HepG2 (cell line): ENCODE results near the gene C16orf89. TPM values are rescaled to one million over a fixed set of nuclear protein-coding genes. Genes with fewer than 3 reads are reported as not detected.

Experiments
- ARID2 ChIP-seq: sonication (generic); formaldehyde crosslinking; IDR thresholded peaks from 2 replicates; pipeline ENCODE4 v1.8.1; 2022; ENCODE audit warnings: mild to moderate bottlenecking, missing genetic modification reagents, borderline replicate concordance
- ATF7-NPFF ChIP-seq: sonication (generic); formaldehyde crosslinking; IDR thresholded peaks from 2 replicates; pipeline ENCODE4 v1.8.1; 2023; ENCODE audit warnings: mild to moderate bottlenecking, low read depth, missing genetic modification reagents, moderate library complexity
- EED ChIP-seq: sonication (generic); formaldehyde crosslinking; IDR thresholded peaks from 2 replicates; pipeline ENCODE4 v1.5.0; 2020; ENCODE audit warnings: mild to moderate bottlenecking, missing genetic modification reagents
- KLF6 ChIP-seq: IDR thresholded peaks from 2 replicates; pipeline ENCODE4 v1.8.0; 2016; ENCODE audit warnings: missing biosample characterization, missing genetic modification reagents
- ZBTB38 ChIP-seq: sonication (generic); formaldehyde crosslinking; IDR thresholded peaks from 2 replicates; pipeline ENCODE4 v1.5.1; 2020; ENCODE audit warnings: mild to moderate bottlenecking, missing genetic modification reagents
- ZFAT ChIP-seq: sonication (generic); formaldehyde crosslinking; conservative IDR thresholded peaks from 2 replicates; pipeline ENCODE4 v1.8.1; 2023; ENCODE audit warnings: missing genetic modification reagents, inconsistent platforms
- ZNF282 ChIP-seq: fragments of 450-650 bp; IDR thresholded peaks from 2 replicates; pipeline ENCODE4 v1.6.1; 2018; ENCODE audit not compliant: partially characterized antibody
- ZNF318 ChIP-seq: sonication (generic); formaldehyde crosslinking; IDR thresholded peaks from 2 replicates; pipeline ENCODE4 v1.4.0; 2020; ENCODE audit warnings: mild to moderate bottlenecking, missing genetic modification reagents
- ZNF33B ChIP-seq: sonication (generic); formaldehyde crosslinking; IDR thresholded peaks from 2 replicates; pipeline ENCODE4 v1.5.1; 2020; ENCODE audit warnings: mild to moderate bottlenecking, missing genetic modification reagents
- ZNF446 ChIP-seq: sonication (generic); formaldehyde crosslinking; IDR thresholded peaks from 2 replicates; pipeline ENCODE4 v1.5.0; 2020; ENCODE audit warnings: mild to moderate bottlenecking, missing genetic modification reagents
- ZNF558 ChIP-seq: sonication (generic); formaldehyde crosslinking; IDR thresholded peaks from 2 replicates; pipeline ENCODE4 v1.9.0; 2022; ENCODE audit warnings: mild to moderate bottlenecking, missing genetic modification reagents, borderline replicate concordance
- ZNF569 ChIP-seq: sonication (generic); formaldehyde crosslinking; IDR thresholded peaks from 2 replicates; pipeline ENCODE4 v1.5.0; 2020; ENCODE audit warnings: mild to moderate bottlenecking, missing genetic modification reagents, moderate library complexity, borderline replicate concordance
- ZNF672 ChIP-seq: sonication (generic); formaldehyde crosslinking; IDR thresholded peaks from 2 replicates; pipeline ENCODE4 v1.8.1; 2022; ENCODE audit warnings: missing genetic modification reagents
- ZNF691 ChIP-seq: sonication (generic); formaldehyde crosslinking; IDR thresholded peaks from 2 replicates; pipeline ENCODE4 v1.4.0; 2020; ENCODE audit warnings: missing genetic modification reagents, low read depth, mild to moderate bottlenecking, borderline replicate concordance
- ZNF713 ChIP-seq: sonication (generic); formaldehyde crosslinking; IDR thresholded peaks from 2 replicates; pipeline ENCODE4 v1.4.0; 2020; ENCODE audit warnings: mild to moderate bottlenecking, missing genetic modification reagents
- ZNF775 ChIP-seq: sonication (generic); formaldehyde crosslinking; IDR thresholded peaks from 2 replicates; pipeline ENCODE4 v1.4.0; 2020; ENCODE audit warnings: missing genetic modification reagents, mild to moderate bottlenecking, moderate library complexity, borderline replicate concordance
- ZNF788 ChIP-seq: sonication (generic); formaldehyde crosslinking; IDR thresholded peaks from 2 replicates; pipeline ENCODE4 v1.5.0; 2020; ENCODE audit warnings: mild to moderate bottlenecking, missing genetic modification reagents, borderline replicate concordance
- ZNF879 ChIP-seq: sonication (generic); formaldehyde crosslinking; IDR thresholded peaks from 2 replicates; pipeline ENCODE4 v1.8.1; 2023; ENCODE audit warnings: missing genetic modification reagents
- polyA plus RNA-seq, 8 experiments: library from polyadenylated mRNA; depleted of rRNA in 3 of 8; stranded (reverse) in 7 of 8; unstranded in 1 of 8; fragments of >200 nt; fragmentation: Illumina TruSeq in 4 of 8; extraction: Trizol in 4 of 8; gene quantifications; 2 replicates each; pipeline versions ENCODE4 v1.2.1 to v1.2.3, GENCODE V29; 2011 to 2016; ENCODE audit warnings: low read depth in 4 of 8, missing spikeins in 1 of 8, mixed read lengths in 1 of 8; ENCODE audit not compliant: insufficient read depth in 1 of 8
- total RNA-seq, 5 experiments: library from RNA; depleted of rRNA; stranded (reverse); fragments of >200 nt; fragmentation: Illumina TruSeq; extraction: Trizol; gene quantifications; 2 replicates each; pipeline ENCODE4 v1.2.3, GENCODE V29; 2016; ENCODE audit warnings: low read depth in 1 of 5
- TF ChIP-seq, protein P1 (sequence below): sonication (generic); formaldehyde crosslinking; IDR thresholded peaks from 2 replicates; pipeline ENCODE4 v1.4.0; 2020; ENCODE audit warnings: mild to moderate bottlenecking, missing genetic modification reagents

Gene C16orf89
- total and polyA plus RNA-seq, 2 of the 13 experiments (the other 11 are each of a cell fraction or from before 2014, with no cell fraction given), result 1.9 to 3.4 TPM

- no peak; the same call in 1 of the 2 replicates for TF ChIP-seq ZNF569 (CRISPR knock-in tag)
- peak; percentile 99 for TF ChIP-seq ZNF33B
- TF ChIP-seq ZNF672 (CRISPR knock-in tag), result no peak
- TF ChIP-seq ATF7-NPFF (CRISPR knock-in tag), result peak; percentile 97
- TF ChIP-seq ZNF691, result peak; percentile 89
- TF ChIP-seq ZNF879 (CRISPR knock-in tag), result peak; percentile 95
- no peak; the same call in 1 of the 2 replicates for TF ChIP-seq ZFAT (CRISPR knock-in tag)
- peak; percentile 94; the same call in 1 of the 2 replicates for TF ChIP-seq ZNF558 (CRISPR knock-in tag)
- peak; percentile 91; the same call in 1 of the 2 replicates for TF ChIP-seq KLF6
- TF ChIP-seq, protein P1, sequence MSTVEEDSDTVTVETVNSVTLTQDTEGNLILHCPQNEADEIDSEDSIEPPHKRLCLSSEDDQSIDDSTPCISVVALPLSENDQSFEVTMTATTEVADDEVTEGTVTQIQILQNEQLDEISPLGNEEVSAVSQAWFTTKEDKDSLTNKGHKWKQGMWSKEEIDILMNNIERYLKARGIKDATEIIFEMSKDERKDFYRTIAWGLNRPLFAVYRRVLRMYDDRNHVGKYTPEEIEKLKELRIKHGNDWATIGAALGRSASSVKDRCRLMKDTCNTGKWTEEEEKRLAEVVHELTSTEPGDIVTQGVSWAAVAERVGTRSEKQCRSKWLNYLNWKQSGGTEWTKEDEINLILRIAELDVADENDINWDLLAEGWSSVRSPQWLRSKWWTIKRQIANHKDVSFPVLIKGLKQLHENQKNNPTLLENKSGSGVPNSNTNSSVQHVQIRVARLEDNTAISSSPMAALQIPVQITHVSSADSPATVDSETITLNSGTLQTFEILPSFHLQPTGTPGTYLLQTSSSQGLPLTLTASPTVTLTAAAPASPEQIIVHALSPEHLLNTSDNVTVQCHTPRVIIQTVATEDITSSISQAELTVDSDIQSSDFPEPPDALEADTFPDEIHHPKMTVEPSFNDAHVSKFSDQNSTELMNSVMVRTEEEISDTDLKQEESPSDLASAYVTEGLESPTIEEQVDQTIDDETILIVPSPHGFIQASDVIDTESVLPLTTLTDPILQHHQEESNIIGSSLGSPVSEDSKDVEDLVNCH, result no peak
- TF ChIP-seq ARID2, result no peak
- peak; percentile 98 for TF ChIP-seq ZNF713 (CRISPR knock-in tag)
- TF ChIP-seq EED (CRISPR knock-in tag), result peak; percentile 80; the same call in 1 of the 2 replicates
- peak; percentile 93; the same call in 1 of the 2 replicates for TF ChIP-seq ZNF788 (CRISPR knock-in tag)
- TF ChIP-seq ZNF318, result no peak
- peak; percentile 68; the same call in 1 of the 2 replicates for TF ChIP-seq ZBTB38 (CRISPR knock-in tag)
- peak; percentile 79; the same call in 1 of the 2 replicates for TF ChIP-seq ZNF446 (CRISPR knock-in tag)
- no peak for TF ChIP-seq ZNF282
- TF ChIP-seq ZNF775 (CRISPR knock-in tag), result no peak
These were observed 6.1 kb upstream of the C16orf89 start, which contains the start of gene ALG1 (continued) for GRCh38 chr16:5071681-5072333.
